Measurements from ENCODE around the gene SFT2D2.

SFT2D2 gene

GRCh38 chr1:168223261-168223660 lies 2.5 kb upstream of the SFT2D2 start:
- DNase-seq (ENCODE audit: low read depth, low spot score), result no peak

- DNase-seq (ENCODE audit: low read depth, low spot score), result no peak
Observed at GRCh38 chr1:168223681-168224540, 1.9 kb upstream of the SFT2D2 start.

- no peak for DNase-seq (ENCODE audit: low read depth, low spot score)
Observed at GRCh38 chr1:168224991-168225390, 813 bp upstream of the SFT2D2 start.

- DNase-seq (ENCODE audit: low read depth, low spot score), result no peak
Observed at GRCh38 chr1:168227620-168228019, 1.8 kb downstream of the SFT2D2 start.

GRCh38 chr1:168229893-168230292 lies 4.1 kb downstream of the SFT2D2 start:
- no peak for DNase-seq (ENCODE audit: low read depth, low spot score)

GRCh38 chr1:168230709-168231108 lies 4.9 kb downstream of the SFT2D2 start:
- DNase-seq (ENCODE audit: low read depth, low spot score), result no peak

GRCh38 chr1:168234846-168235547 lies 9.2 kb downstream of the SFT2D2 start:
- no peak for DNase-seq (ENCODE audit: low read depth, low spot score)

GRCh38 chr1:168235548-168235885 lies 9.7 kb downstream of the SFT2D2 start:
- no peak for DNase-seq (ENCODE audit: low read depth, low spot score)

GRCh38 chr1:168235937-168236336 lies 10.1 kb downstream of the SFT2D2 start:
- DNase-seq (ENCODE audit: low read depth, low spot score), result no peak

- DNase-seq (ENCODE audit: low read depth, low spot score), result no peak
Observed at GRCh38 chr1:168236836-168237611, 11.2 kb downstream of the SFT2D2 start.

- DNase-seq (ENCODE audit: low read depth, low spot score), result no peak
Observed at GRCh38 chr1:168243198-168243597, 17.4 kb downstream of the SFT2D2 start.

- no peak for DNase-seq (ENCODE audit: low read depth, low spot score)
Observed at GRCh38 chr1:168243636-168244212, 17.9 kb downstream of the SFT2D2 start.

- no peak for DNase-seq (ENCODE audit: low read depth, low spot score)
Observed at GRCh38 chr1:168245042-168245441, 19.2 kb downstream of the SFT2D2 start.

GRCh38 chr1:168246506-168246905 lies 20.7 kb downstream of the SFT2D2 start:
- no peak for DNase-seq (ENCODE audit: low read depth, low spot score)

- no peak for DNase-seq (ENCODE audit: low read depth, low spot score)
Observed at GRCh38 chr1:168252204-168252733, 26.5 kb downstream of the SFT2D2 start.

- no peak for DNase-seq (ENCODE audit: low read depth, low spot score)
Observed at GRCh38 chr1:168256164-168256563, 30.4 kb downstream of the SFT2D2 start.

GRCh38 chr1:168257397-168257796 lies 31.6 kb downstream of the SFT2D2 start:
- no peak for DNase-seq (ENCODE audit: low read depth, low spot score)

GRCh38 chr1:168259567-168259966 lies 33.8 kb downstream of the SFT2D2 start:
- DNase-seq (ENCODE audit: low read depth, low spot score), result no peak

GRCh38 chr1:168260393-168260792 lies 34.6 kb downstream of the SFT2D2 start:
- no peak for DNase-seq (ENCODE audit: low read depth, low spot score)

GRCh38 chr1:168261390-168261789 lies 35.6 kb downstream of the SFT2D2 start:
- no peak for DNase-seq (ENCODE audit: low read depth, low spot score)

- no peak for DNase-seq (ENCODE audit: low read depth, low spot score)
Observed at GRCh38 chr1:168263130-168263529, 37.3 kb downstream of the SFT2D2 start.

- DNase-seq (ENCODE audit: low read depth, low spot score), result no peak
Observed at GRCh38 chr1:168264296-168264695, 38.5 kb downstream of the SFT2D2 start.
